Vagina (tissue), 2 donors: ENCODE measurements around the gene B4GALT2. TPM values are rescaled to one million over a fixed set of nuclear protein-coding genes. Genes with fewer than 3 reads are reported as not detected.

ENCODE experiments used
- DNase-seq, 2 donors: peaks; one replicate each; pipeline ENCODE4 v3.0.0-alpha.2; 2017; ENCODE audit errors: extremely low spot score in 2 of 2
- H3K27ac ChIP-seq: fragments of 200-600 bp; sonication (generic); one replicate; pipeline ENCODE4 v1.5.1; 2019
- H3K27me3 ChIP-seq: fragments of 200-600 bp; sonication (generic); one replicate; pipeline ENCODE4 v1.5.1; 2019
- H3K36me3 ChIP-seq, 2 donors: fragments of 200-600 bp; sonication (generic); one replicate each; pipeline ENCODE4 v1.5.1; 2017 to 2019
- H3K4me1 ChIP-seq: fragments of 200-600 bp; sonication (generic); one replicate; pipeline ENCODE4 v1.5.1; 2019
- H3K4me3 ChIP-seq, 2 donors: fragments of 200-600 bp; sonication (generic); 1 replicate in 1 of 2; 2 replicates in 1 of 2; pipeline ENCODE4 v1.5.1; 2016 to 2019
- H3K9me3 ChIP-seq: fragments of 200-600 bp; sonication (generic); one replicate; pipeline ENCODE4 v1.5.1; 2019
- CTCF ChIP-seq, 3 experiments: fragments of 450-650 bp in 2 of 3; fragments of 200-600 bp in 1 of 3; sonication (generic) in 1 of 3; IDR thresholded peaks; one replicate each; pipeline ENCODE4 v1.5.1; 2017 to 2019; ENCODE audit warnings: antibody characterized with exemption in 3 of 3, mild to moderate bottlenecking in 2 of 3, moderate library complexity in 2 of 3
- POLR2A ChIP-seq, 2 donors: fragments of 450-650 bp; IDR thresholded peaks; one replicate each; pipeline ENCODE4 v1.6.1; 2017; ENCODE audit warnings: antibody characterized with exemption in 2 of 2, mild to moderate bottlenecking in 2 of 2, moderate library complexity in 2 of 2
- POLR2AphosphoS5 ChIP-seq, 2 donors: sonication (generic); formaldehyde crosslinking; IDR thresholded peaks; one replicate each; pipeline ENCODE4 v1.9.0; 2017; ENCODE audit warnings: antibody characterized with exemption in 2 of 2, mild to moderate bottlenecking in 2 of 2, low read depth in 1 of 2; ENCODE audit not compliant: insufficient read depth in 1 of 2
- intact Hi-C: fragments of 100-400 bp; cut with DNase I; formaldehyde crosslinking; loops from one replicate; pipeline ENCODE4 v1.15.1; 2023
- total RNA-seq: library from RNA; depleted of rRNA; stranded (reverse); fragments of >200 nt; gene quantifications from one replicate; pipeline ENCODE4 v1.2.3, GENCODE V29; 2016

B4GALT2 gene
- total RNA-seq, 1 donor from 2014 or later, result 31.4 TPM

GRCh38 chr1:44027320-44027719 is 48.3 kb downstream of the B4GALT2 start:
- H3K27me3 ChIP-seq, result no peaks in the 10 kb centered on the region
- H3K4me3 ChIP-seq, result no peak overlapping the region
- intact Hi-C loops, result no loop called here
- DNase-seq, result no peak
- H3K27ac ChIP-seq, result no peak overlapping the region
- H3K4me1 ChIP-seq, result peaks cover 28% of the 10 kb centered on the region
- TF ChIP-seq CTCF (IDR thresholded peaks at IDR 0.05) (no peak), POLR2A (IDR thresholded peaks at IDR 0.05) (no peak), POLR2AphosphoS5 (IDR thresholded peaks at IDR 0.05; ENCODE audit: insufficient read depth in 1 of 2, low read depth in 1 of 2) (no peak)
- peaks cover 0 to 5% of the 10 kb centered on the region in 2 donors for H3K36me3 ChIP-seq
- no peaks in the 10 kb centered on the region for H3K9me3 ChIP-seq

- TF ChIP-seq POLR2A (IDR thresholded peaks at IDR 0.05) (no peak), POLR2AphosphoS5 (IDR thresholded peaks at IDR 0.05; ENCODE audit: insufficient read depth in 1 of 2, low read depth in 1 of 2) (no peak), CTCF (IDR thresholded peaks at IDR 0.05) (no peak)
- Histone ChIP-seq H3K27me3 (no peaks in the 10 kb centered on the region), H3K4me1 (peaks cover 31% of the 10 kb centered on the region), H3K9me3 (no peaks in the 10 kb centered on the region), H3K4me3 (peak overlapping the region; percentile 69 to 95), H3K27ac (peak overlapping the region; percentile 89), H3K36me3 (no peaks in the 10 kb centered on the region)
- no peak for DNase-seq
- intact Hi-C loops, result no loop called here
Observed at GRCh38 chr1:44029260-44029910, 50.4 kb downstream of the B4GALT2 start.

DNA sequence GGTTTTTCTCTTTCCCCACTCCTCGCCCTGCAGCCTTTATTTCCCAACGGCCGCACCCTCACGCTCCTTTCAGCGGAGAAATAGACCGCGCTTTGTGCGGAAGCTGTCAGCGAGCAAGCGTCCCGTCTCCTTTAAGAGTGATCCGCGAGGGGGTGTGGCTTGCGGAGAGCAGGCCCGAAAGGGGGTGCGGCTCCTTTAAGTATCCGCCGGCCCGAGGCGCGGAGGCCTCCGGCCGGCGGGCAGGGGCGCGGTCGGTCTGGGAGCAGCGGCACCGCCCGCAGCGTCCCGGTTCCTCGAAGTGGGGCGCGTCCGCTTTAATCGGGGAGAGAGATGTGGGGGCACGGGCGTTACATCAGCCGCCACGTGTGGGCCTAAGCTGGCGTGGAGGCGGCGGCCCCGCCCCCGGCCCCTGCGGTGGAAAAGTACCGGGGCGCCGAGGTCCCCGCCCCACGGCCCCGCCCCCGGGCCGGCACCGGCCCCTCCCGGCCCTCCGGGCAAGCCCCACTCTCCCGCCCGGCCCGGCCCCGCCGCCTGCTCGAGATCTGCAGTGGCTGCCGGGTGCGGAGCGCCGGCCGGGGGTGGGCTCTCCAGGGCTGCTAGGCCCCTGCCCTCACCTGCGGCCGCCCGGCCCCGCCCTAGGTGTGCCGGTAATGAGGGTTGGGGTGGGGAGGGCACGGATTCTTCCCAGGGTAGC is 51.0 kb downstream of the B4GALT2 start:
- Histone ChIP-seq H3K27me3 (no peaks in the 10 kb centered on the region), H3K9me3 (no peaks in the 10 kb centered on the region), H3K4me1 (peaks cover 31% of the 10 kb centered on the region), H3K4me3 (peak overlapping the region; percentile 69 to 95), H3K27ac (peak overlapping the region; percentile 89), H3K36me3 (no peaks in the 10 kb centered on the region)
- intact Hi-C loops, result no loop called here
- TF ChIP-seq CTCF (IDR thresholded peaks at IDR 0.05), result no peak
- TF ChIP-seq POLR2A (IDR thresholded peaks at IDR 0.05), result peak in 1 of 2 donors; percentile 45
- TF ChIP-seq POLR2AphosphoS5 (IDR thresholded peaks at IDR 0.05; ENCODE audit: insufficient read depth in 1 of 2, low read depth in 1 of 2), result peak; percentile 45 to 54
- no peak for DNase-seq

- TF ChIP-seq CTCF (IDR thresholded peaks at IDR 0.05) (no peak), POLR2A (IDR thresholded peaks at IDR 0.05) (no peak), POLR2AphosphoS5 (IDR thresholded peaks at IDR 0.05; ENCODE audit: insufficient read depth in 1 of 2, low read depth in 1 of 2) (no peak)
- H3K4me3 ChIP-seq, result peak overlapping the region; percentile 69 to 95
- H3K9me3 ChIP-seq, result no peaks in the 10 kb centered on the region
- no peaks in the 10 kb centered on the region for H3K27me3 ChIP-seq
- no peak for DNase-seq
- H3K27ac ChIP-seq, result peak overlapping the region; percentile 89
- intact Hi-C loops, result no loop called here
- no peaks in the 10 kb centered on the region for H3K36me3 ChIP-seq
- peaks cover 33% of the 10 kb centered on the region for H3K4me1 ChIP-seq
Observed at GRCh38 chr1:44030605-44031251, 51.7 kb downstream of the B4GALT2 start.
